C1 segment of cervical spinal cord (tissue), 14 donors: Measurements from ENCODE around the gene AMPD2.
A peak's percentile ranks its signal among the peaks of the same experiment; 100 is the strongest.

Source experiments
- DNase-seq, 14 donors: peaks; one replicate each; lab custom pipeline; 2025; lab: John Stamatoyannopoulos, UW

The AMPD2 gene

DNA sequence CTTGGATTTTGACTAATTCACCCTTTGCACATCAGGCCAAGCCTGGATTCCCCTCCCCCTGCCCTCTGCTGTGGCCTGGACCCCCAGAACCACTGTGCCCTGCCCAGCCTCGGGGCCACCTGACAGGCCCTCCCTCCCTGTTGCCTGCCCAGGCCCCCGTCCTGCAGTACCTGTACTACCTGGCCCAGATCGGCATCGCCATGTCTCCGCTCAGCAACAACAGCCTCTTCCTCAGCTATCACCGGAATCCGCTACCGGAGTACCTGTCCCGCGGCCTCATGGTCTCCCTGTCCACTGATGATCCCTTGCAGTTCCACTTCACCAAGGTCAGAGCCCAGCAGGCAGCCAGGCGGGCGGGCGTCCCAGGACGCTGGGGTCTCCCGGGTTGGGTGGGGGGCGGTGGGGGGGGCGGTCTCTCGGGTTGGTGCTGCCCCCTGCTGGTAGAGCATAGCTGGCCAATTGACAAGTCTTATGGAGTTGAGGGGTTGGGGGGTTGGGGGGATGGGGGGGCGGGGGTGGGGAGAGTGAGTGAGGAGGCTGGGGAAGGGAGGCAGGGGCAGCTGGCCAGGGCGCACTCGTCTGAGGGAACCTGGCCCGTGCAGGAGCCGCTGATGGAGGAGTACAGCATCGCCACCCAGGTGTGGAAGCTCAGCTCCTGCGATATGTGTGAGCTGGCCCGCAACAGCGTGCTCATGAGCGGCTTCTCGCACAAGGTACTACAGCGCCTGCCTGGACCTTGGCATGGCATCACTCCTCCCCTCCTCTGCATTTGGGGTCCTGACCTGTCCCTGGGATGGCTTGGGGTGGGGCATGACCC lies 10.7 kb downstream of the AMPD2 start:
- DNase-seq: peak in 1 of 14 donors; percentile 24

DNA sequence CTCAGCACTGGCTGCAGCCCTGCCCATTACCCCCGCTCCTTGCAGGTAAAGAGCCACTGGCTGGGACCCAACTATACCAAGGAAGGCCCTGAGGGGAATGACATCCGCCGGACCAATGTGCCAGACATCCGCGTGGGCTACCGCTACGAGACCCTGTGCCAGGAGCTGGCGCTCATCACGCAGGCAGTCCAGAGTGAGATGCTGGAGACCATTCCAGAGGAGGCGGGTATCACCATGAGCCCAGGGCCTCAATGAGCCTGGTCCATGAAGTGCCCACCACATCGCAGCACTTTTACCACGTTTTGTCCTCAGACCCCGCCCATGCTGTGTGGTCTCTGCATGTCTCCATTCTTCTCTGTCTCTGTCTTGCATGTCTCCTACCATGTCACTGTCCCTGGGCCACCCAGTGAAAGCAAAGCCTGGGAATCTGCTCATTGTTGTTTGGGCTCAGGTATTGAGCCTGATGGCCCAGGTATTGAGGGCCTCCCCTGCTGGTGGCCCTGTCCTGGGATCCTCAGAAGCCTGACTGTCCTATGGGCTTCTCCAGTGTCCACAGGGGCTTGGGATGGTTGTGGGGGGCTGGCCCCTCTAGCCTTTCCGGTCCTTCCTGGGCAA lies 11.4 kb downstream of the AMPD2 start:
- DNase-seq: no peak

DNA sequence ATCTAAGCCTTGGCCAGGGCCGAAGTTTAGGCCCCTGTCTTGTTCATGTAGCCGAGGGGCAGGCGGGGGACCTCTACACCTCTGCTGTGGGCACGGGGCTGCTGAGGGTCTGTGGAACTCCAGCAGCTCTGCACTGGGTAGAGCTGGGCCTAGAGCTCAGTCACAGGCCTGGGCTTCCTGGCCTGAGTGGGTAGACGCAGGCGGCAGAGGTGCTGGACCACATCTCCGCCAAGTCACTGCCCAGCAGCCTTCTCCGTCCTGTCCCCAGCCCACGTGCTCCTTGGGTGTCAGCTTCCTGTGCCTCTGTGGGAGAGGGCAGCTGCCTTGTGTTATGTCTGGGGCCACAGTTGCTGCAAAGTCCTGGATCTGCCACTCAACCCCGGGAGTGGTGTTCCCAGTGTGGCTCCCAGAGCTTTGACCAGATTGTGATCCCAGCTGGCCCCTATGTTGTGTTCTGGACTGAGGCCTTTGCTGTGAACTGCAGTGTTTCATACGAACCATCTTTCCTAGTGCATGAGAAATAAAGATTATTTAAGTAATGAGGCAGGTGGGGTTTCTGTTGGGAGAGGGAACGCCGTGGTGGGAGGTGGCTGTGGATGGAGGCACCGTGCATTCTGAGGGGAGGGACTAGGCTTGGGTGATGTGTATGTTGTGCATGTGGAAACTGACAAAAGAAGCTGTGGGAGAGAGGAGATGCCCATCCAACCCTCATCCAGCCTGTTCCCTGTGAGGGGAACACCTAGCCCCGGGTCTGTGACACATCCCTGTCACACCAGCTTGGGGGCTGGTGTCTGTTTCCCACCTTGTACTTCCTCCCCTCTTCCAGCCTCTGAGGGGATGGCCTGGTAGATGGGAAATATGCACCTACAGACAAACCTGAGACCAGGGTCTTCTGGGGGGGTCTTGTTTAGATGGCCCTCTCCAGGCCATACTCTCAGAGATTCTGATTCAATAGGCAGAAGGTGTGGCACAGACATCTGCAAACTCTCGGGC lies 12.2 kb downstream of the AMPD2 start:
- no peak for DNase-seq

DNA sequence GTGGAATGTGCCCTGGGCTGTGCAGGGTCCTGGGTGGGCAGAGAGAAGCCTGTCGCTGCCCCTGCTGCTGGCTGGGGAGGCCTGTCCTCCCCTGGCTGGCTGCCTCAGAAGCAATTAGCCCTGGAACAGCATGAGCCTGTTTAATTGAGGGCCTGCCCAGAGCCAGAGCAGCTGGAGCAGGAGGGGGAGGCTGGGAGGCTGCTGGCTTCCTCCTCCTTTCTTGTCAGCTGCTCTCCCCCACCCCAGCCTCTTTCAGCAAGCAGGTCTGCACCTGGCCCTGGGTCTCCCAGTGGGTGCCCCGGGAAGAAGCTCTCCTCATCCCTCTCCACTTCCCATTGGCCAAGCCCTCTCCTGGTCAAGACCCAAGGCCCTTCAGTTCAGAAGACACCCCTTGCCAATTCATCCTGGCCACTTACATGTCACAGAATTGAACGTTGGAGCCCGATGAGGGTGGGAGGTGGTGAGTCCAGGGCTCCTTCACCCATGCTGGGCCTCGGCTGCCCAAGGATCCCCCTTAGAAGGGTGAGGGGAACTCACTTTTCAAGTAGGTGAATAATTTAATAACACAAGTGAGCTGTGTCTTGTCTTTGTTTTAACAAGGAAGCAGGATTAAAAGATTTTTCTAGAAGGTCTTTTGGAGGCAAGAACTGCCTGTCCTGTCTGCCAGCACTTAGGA lies 13.2 kb downstream of the AMPD2 start:
- DNase-seq: peak in 7 of 14 donors; percentile 35 to 61 (median 54)

DNA sequence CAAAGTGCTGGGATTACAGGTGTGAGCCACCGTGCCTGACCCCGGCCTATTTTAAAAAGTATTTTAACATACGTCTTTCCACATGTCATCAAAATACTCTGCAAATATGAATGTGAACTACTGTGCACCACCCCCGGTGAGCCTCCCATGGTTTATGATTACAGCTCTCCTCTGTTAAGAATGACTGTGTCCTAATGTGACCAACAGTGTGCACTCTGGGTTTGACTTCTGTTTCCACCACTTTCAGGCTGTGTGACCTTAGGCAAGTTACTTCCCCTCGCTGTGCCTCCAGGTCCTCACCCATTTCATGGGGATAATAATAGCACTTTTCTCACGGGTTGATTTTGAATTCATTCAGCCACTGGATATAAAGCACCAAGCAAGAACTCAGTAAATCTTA lies 14.7 kb downstream of the AMPD2 start:
- no peak for DNase-seq

DNA sequence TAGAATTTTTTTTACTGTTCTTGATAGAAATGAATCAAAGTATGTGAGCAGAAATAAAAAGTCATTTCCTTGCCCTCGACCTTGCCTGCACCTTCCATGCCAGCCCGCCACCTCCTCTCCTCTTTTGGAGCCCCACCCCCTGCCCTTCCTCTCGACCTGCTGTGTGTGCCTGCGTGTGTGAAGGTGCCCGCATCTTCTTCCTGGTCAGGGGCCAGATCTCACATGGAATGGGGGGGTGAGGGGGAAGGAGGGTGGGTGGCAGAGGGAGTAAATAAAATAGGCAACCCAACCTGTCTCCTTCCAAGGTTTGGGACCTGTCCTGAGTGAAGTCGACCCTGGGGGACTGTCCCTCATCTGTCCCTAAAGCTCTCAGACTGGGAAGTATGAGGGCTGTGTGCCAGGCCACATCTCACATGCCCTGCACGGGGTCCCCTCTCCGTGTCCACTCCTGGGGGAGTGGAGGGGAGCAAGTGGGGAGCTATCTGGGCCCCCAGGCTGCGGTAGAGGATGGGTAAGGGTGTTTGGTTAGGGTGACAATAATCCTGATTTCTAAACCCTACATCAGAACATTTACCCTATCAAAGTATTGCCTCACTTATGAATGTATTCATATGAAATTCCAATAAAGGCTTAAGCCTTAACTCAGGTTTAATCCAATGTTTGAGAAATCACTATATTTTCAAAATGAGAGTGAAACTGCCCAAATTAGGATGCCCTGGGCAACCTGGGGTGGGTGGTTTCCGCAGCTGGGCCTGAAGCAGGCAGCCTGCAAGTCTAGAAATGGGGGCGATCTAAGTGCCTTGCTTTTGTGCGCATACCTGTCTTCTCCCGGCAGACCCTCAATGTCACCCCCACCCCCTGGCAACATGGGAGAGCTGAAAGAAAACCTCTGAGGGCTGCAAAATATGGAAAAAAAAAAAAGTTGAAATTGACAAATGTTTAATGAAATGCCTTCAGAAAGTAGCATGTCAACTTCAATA lies 15.4 kb downstream of the AMPD2 start:
- no peak for DNase-seq

DNA sequence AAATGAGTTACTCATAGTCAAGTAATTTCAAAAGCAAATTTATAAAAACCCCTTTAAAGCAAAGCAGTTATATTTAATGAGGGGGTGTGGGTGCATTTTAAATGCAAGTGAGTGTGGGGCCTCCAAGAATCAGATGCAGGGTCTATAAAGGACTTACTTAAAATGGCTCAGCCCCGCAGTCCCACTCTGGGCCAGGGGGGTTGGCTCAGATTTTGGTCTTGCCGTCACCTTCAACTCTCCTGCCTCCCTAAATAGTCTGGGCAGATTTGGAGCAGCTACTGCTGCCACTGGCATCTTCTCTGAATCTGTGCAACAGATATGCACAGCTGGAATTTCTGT lies 16.2 kb downstream of the AMPD2 start:
- no peak for DNase-seq

DNA sequence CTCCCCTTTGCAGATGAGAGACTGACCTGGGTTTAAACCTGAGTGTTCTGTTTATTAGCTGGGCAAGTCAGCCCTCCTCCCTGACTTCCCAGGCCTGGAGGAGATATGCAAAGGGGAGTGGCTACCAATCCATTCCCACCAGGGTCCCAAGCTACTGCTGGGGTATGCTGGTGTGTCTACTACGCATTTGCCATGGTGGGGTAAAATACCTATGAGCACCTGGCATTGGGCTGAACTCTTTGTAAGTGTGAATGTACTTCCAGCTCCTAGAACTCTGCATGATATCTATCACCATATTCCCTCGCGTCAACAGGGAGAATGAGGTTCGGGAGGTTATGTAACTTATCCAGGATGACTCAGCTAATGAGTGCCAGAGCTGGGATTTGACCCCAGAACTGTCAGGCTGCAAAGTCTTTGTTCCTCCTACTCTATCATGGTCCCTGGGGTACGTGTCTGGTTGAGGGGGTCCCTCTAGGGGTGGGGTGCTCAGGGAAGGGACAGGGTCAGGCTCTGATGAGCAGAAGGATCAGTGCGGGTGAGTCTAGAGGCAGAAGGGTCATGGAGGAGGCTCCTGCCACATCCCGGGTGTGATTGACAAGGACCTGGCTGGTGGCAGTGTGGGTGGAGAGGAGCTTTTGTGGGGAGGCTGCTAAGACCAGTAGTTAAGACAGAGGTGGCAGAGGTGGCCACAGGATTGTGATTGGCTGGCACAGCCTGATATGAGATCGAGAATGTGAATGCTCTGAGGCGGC lies 16.7 kb downstream of the AMPD2 start:
- no peak for DNase-seq

DNA sequence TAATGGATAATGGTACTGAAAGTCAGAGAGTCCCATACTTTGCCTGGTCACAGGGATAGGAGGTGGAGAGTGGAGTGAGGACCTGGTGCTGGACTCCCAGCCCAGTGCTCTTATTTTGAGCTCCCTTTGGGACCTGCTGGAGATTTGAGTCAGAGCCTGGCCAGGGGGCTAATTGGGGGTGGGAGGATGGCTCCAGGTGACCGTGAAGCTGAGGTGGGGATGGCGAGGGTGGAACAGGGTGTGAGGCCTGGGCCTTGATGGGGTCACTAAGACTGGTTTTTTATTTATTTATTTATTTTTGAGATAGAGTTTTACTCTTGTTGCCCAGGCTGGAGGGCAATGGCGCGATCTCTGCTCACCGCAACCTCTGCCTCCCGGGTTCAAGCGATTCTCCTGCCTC lies 17.8 kb downstream of the AMPD2 start:
- no peak for DNase-seq

DNA sequence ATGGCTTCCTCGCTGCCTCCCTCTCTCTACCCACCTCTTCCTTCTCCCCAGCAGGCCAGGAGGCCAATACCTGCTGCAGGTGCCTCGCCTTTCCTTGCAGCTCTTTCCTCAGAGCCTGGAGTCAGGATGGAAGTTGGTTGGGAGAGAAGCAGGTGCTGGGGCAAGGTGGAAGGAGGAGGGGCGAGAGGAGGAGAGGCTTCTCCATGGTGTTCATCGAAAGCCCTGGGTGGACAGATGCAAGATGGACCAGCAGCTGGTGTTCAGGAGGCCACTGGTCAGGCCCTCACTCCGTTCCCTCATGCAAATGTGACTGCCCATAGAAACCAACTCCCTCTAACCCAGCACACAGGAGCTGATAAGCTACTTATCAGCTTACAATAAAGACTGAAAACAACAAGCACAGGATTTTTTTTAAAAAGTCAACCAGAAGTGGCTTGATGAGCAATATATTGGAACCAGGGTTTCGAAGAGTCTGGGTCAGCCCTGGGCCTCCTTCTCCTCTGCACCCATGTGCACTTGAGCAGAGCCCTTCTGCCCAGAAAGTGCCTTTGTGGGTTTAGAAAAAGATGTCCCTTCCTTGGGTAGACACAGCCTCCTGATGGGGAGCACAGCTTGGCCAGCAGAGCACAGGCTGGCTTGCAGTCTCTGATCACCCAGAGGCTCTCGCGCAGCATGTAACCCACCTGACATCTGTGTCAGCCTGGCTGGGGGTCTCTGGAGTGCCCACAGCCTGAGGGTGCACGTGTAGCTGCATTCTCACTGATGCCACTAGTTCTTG lies 19.6 kb downstream of the AMPD2 start:
- no peak for DNase-seq

DNA sequence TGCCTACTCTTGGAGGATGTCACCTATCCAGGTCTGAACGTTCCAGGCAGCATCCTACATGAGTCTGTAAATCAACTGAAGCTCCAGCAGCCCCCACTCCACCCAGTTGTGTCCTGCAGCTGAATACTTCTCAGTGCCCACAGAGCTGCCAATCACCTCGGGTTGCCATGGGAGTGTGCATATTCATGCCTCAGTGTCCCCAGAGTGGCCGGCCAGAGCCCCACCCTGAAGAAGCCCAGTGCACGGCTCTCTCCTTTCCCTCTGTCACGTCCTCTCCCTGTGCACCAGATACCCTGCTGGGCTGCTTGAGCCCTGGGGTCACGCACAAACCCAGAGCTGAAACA lies 20.2 kb downstream of the AMPD2 start:
- DNase-seq: no peak

DNA sequence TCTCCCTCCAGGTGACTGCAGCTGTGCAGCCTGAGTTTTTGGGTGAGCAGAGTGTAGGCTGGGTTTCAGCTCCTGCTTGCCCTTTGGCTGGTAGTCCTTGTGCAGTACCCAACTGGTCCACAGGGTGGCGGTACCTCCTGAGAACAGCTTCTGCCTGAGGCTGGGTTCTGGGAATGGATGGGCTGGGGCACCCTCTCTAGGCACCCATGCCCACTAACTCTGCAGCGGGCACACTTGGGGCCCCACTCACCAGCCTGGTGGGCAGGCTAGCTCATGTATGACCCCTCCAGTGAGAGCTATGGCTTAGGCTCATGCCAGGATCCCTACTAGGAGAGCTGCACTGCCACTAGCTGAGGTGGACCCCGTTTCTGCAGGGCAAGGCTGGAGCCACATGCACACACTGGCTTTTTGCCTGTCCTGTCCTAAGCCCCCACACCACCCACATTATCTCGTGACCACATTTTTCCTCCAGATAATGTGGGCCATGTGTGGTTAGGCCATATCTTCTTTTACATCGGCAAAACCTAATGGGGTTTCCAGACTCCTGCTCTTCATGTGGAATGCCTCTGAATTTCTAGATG lies 20.7 kb downstream of the AMPD2 start:
- peak in 12 of 14 donors; percentile 36 to 84 (median 64) for DNase-seq

DNA sequence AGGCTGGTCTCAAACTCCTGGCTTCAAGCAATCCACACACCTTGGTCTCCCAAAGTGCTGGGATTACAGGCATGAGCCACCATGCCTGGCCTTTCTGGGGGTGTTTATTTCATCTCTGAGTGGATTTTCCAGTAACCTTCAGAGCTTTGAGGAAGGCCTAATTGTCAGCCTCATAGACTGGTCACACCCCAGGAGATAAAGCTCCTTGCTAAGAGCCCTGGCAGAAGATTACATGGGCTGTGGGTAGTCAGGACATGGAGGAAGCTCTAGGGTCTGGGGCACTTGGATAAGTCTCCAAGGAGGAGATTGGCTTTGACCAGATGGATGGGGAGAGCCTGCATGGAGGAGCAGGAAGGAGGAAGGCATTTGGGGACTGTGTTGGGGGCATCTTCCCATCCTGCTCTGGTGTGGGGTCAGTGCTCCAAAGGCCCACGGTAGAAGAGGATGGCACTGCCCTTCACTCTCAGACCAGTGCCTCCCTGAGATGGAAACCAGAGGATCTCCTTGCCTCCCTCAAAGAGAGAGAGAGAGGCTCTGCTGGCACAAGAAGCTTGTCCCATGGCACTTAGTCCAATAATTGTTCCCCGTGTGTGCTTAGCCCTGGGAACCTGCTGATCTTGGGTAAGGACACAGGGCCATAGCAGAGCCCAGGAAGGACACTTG lies 21.6 kb downstream of the AMPD2 start:
- no peak for DNase-seq

DNA sequence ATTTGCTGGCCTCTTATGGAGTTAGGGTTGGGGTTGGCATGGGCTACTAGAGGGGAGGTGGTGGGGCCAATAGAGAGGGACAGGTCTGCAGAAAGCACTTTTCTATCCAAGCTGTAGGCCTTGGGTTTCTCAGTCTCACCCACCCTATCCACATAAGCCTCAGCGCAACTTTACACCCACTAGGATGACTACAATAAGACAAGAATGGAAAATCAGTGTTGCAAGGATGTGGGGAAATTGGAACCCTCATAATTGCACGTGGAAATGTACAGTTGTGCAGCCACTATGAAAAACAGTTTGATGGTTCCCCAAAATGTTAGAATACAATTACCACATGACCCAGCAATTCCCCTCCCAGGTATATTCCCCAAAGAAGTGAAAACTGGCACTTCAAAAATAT lies 22.2 kb downstream of the AMPD2 start:
- DNase-seq: no peak

DNA sequence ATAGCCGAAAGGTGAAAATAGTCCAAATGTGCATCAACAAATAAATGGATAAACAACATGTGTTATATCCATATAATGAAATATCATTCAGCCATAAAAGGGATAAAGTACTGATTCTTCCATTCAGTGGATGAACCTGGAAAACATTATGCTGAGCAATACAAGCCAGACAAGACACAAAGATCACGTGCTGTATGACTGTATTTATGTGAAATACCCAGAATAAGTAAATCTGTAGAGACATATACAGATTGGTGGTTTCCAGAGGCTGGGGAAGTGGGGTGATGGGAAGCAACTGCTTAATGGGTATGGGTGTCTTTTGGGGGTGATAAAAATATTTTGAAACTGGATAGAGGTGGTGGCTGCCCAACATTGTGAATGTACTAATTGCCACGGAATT lies 23.0 kb downstream of the AMPD2 start:
- DNase-seq: no peak

DNA sequence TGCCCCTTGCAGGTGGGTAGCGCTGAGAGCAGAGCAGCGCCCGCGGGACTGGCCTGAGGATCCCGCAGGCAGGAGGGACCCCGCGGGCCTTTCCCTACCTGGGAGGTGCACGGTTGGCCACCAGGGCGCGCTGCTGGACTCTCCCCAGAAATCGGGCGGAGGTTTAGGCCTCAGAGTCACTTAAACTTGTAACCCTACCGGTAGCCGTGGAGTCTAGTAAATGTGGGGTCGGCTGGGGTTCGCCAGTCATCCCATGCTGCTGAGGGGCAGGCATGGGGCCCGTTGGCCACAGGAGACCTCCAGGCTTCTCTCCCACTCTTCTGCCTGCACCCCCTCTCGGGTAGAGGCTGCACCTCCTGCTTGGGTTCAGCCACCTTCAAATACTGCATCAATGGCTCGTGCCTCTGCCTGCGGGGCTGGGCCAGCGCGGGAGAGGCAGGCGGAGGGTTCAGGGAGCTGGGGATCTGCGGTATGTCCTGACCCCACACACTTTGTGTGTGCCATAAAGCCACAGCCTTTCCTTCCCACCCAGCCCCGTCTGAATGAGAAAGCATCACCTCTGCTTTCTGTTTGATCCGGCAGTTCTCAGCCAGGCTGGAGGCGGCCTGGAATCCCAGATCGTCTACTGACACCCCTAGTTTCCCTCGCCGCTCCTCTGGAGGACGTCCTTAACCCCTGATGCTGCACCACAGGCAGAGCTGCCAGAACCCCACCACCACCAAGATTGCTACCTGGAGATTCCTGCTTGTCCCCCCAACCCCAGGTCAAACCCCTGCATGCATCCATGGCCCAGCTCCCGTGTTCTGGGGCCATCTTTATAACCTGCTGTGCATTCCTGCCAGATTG lies 24.0 kb downstream of the AMPD2 start:
- DNase-seq: peak in 10 of 14 donors; percentile 19 to 72 (median 46)

DNA sequence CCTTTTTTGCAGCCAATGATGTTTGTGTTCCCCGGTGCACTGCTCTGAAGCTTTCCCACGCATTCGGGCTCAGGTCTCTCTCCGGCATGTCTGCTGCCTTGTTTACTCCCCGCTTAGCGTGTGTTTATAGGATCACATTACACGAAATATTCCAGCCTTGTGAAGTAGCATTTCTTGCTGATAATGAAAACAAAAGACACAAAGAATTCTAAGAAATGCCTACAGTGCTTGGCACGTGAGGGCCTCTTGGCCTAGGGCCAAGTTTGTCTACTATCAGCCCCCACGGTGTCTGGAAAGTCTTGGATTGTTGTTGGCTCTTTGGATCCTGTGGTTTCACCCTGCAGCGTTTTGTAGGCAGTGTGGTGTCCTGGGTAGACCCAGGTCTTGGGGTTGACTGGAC lies 25.0 kb downstream of the AMPD2 start:
- no peak for DNase-seq
